HG03060 (cell line): ENCODE data around the gene FETUB.

Source experiments
- ATAC-seq: cut with Tn5 transposase; IDR thresholded peaks from one replicate; pipeline ENCODE4 v1.9.1; 2021; ENCODE audit warnings: low read depth, moderate number of reproducible peaks; ENCODE audit not compliant: unreplicated experiment

FETUB gene, protein sequence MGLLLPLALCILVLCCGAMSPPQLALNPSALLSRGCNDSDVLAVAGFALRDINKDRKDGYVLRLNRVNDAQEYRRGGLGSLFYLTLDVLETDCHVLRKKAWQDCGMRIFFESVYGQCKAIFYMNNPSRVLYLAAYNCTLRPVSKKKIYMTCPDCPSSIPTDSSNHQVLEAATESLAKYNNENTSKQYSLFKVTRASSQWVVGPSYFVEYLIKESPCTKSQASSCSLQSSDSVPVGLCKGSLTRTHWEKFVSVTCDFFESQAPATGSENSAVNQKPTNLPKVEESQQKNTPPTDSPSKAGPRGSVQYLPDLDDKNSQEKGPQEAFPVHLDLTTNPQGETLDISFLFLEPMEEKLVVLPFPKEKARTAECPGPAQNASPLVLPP

DNA sequence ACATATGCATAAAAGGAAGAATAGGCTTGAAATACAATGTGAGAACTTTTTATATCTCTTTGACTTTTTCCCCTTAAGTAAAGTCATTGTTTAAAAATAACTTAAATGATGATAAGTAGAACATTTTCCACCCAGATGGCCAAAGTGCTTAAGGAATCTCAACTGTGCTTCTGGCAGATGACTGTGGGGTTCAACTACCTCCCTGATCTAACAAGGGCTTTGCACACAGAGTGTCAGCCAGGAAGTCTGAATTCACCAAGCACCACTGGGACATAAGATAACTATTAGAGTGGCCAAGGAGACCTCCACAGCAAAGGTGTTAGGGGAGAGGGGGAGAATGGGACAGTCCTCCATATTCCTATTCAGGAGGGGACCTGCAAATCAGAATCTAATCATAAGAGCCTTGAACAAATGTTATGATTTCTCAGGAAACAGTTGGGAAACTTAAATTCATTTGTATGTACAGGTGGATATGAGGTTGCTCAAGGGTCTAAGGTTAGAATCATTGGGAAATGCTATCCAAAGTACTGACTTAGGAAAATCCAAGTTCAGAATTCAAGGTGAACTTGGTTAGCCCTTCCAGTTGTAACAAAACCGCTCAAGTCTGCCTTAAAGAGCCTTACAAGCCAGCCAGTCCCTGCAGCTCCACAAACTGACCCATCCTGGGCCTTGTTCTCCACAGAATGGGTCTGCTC is at the start of gene FETUB:
FETUB (plus strand) TSS at position 622 of the 695 bp plus-strand sequence; CDS start at position 684, 62 bp downstream.
- no peak for ATAC-seq

DNA sequence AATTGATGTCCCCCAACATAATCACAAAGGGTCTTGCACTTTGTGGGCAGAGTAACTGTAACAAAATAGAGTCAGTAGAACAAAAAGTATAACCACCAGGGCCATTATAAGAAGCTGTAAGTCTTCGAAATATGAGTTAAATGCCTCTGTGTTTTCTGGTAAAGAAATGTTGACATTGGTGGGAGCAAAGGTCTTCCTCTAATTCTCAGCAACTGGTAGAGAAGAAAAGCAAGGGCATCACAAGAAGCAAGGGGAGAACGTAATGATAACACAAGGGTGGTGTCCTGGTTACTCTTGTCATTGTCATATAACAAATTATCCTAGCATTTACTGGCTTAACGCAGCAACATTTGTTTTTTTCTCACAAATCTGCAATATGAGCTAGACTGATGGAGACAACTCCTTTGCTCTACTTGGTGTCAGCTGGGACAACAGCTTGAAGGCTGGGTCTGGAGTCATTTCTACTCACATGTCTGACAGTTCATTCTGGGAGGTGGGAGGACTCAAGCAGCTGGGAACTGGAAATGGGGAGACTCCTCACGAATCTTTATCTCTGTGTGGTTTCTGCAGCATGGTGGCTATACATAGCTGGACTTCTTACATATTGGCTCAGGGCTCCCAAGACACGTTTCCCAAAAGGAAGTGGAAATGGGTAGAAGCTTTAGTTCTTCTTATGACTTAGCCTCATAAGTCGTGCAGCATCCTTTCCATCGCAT is 49.5 kb upstream of the FETUB start:
- no peak for ATAC-seq

DNA sequence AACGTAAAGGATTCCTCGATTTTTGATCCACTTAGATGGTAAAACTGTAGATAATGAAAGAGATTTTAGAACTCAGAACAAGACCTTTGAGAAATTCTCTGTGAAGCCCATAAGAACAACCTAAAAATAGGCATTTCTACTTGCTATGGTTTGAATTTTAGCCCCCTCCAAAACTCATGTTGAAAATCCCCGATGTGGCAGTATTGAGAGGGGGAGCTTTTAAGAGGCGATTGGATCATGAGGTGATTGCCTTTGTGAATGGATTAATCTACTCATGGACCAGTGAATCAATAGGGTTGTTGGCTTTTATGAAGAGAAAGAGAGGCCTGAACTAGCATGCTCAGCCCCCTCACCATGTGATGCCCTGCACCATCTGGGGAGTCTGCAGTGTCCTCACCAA is 47.5 kb upstream of the FETUB start:
- ATAC-seq = no peak

DNA sequence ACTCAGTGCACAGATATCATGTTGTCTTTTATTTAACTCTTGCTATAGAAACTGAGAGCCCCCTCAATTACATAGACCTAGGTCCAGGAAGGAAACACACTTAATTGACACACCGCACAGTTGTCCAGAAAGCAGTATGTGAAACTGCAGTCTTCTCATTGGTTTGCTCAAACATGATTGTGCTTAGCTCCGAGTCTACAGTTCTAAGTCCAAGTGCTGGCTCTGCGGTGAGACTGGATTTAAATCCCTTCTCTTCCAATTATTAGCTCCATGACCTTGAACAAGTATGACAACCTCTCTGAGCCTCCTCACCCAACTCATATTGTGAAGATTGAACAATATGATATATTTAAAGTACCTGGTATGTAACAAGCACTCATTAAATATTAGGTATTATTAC is 46.3 kb upstream of the FETUB start:
- ATAC-seq = no peak

DNA sequence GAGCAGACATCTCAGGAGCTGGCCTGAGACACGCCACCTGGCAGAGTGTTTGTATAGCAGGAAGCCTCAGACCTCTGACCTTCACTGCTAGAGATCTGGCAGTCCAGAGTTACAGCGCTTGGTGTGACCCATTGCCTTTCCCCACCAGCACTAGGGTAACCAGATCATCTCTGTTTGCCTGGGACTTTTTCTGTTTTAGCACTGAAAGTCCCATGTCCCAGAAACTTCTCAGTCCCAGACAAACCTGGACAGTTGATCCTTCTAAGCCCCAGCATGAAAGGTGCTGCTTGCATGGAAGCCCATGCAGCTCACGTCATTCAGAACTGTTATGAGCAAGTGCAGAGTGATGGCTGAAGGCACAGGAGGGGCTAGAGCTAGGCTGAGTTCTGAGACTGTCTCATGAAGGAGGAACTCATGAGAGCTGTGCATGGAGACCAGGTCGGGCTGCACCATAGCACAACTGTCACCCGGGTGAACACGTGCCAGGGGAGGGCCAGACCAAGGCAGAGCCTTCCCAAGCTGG is 45.5 kb upstream of the FETUB start:
- ATAC-seq = no peak

DNA sequence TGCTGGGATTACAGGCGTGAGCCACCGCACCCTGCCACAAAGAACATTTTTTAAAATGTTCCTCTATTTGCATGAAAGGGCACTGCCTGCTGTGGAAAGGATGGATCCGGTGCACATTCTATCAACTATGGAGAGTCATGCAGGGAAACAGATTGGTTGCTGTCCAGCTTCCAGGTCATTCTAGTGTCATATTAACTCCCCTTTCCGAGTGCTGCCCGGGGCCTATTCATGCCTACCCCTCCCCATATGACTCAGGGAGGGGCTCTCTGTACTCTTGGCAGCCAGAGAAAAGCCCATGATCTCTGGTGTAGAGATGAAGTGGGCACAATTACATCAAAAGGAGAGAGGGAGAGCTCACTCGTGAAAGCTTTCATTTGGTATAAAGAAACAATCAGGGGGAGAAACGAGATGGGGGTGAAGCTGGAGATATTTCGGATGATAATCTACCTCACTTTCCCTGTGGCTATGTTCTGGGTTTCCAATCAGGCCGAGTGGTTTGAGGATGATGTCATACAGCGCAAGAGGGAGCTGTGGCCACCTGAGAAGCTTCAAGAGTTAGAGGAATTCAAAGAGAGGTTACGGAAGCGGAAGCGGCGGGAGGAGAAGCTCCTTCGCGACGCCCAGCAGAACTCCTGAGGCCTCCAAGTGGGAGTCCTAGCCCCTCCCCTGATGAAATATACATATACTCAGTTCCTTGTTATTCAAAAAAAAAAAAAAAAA is 43.5 kb upstream of the FETUB start:
- ATAC-seq = no peak

DNA sequence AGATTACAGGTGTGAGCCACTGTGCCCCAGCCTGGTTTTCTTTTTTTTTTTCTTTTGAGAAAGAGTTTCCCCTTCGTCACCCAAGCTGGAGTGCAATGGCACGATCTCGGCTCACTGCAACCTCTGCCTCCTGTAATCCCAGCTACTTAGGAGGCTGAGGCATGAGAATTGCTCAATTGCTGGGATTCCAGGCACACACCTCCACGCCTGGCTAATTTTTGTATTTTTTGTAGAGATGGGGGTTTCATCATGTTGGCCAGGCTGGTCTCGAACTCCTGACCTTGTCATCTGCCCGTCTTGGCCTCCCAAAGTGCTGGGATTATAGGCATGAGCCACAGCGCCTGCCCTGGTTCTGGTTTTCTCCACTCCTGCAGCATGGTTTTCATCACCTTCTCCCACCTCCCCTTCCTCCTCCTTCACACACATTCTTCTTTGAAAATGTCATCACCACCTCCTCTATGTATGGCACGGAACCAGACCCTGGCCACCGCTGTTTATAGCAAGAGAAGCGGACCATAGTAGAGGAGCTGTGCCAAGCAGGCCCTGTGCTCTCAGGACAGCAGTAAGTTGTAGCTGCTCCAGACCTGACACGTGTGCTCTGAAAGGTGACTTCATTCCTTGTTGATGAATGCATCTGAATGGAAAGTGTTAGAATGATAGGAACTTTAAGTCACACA is 42.0 kb upstream of the FETUB start:
- ATAC-seq = no peak

DNA sequence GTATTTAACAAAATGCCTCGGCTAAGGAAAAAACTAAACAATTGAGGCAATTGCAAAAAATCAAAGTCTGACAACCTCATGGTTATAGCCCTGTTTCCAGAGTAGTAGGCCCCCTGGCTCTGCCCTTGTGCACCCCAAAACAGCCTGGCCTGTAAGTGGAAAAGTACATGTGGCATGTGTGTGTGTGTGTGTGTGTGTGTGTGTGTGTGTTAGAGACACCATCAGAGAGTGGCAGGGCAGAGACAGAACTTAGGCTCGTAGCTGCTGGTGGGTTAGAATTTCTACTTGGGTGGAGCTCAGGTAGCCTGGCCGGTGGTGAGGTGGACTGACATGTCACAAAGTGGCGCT is 41.4 kb upstream of the FETUB start:
- ATAC-seq = no peak

DNA sequence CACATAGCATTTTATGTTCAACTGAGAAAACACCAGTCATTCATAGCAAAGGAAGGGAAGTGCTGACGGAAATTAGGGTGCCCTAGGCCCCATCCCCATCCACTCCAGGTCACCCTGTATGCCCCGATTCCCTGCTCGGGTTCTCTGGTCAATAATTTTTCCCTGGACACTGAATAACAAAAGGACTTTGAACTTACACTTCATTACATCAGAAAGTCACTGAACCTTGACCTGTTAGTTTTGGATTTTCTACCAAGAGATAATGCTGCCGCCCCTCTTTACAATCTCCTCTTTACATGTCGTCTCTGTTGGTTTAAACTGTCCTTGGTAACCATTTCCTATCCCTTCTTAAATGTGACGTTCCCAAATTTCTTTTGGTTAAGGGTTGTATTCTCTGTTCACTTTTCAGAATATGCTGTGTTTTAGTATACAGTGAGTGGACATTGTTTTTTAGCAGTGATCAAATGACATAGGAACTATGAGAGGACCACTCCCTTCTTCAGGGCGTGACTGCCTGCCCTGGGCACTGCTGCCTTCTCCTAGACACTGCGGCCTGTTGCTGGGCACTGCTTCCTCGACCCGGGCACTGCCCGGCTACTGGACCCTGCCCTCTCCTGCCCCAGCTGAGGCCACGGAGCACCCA is 40.9 kb upstream of the FETUB start:
- no peak for ATAC-seq

DNA sequence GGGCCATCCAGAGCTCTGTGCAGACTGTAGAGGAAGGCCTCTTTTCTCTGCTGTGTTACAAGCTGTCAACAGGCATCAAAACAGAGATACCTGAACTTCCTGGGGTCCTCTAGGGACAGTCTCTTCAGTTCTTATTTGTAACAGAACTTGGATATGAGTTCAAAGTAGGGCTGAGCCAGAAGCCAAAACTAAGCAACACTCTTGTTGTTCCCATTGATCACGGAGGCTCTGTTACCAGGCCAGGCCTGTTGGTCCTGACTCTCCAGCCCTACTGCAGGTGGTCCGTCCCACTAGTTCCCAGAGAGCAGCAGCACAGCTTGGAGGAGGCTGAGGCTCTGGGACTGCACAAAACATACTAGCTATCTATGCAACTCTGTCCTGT is 40.4 kb upstream of the FETUB start:
- no peak for ATAC-seq

DNA sequence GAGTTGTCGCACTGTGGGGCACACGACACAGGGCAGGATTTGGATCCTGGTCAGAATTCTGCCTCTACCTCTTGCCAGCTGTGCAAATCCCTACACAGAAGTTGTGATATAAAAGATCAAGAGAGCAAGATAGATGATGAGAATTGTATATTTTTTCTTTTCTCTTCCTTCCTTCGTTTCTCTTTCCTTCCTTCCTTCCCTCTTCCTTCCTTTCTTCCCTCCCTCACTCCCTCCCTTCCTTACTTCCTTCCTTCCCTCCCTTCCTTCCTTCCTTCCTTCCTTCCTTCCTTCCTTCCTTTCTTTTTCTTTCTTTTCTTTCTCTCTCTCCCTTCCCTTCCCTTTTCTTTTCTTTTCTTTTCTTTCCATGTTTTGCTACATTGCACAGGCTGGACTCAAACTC is 39.3 kb upstream of the FETUB start:
- no peak for ATAC-seq

DNA sequence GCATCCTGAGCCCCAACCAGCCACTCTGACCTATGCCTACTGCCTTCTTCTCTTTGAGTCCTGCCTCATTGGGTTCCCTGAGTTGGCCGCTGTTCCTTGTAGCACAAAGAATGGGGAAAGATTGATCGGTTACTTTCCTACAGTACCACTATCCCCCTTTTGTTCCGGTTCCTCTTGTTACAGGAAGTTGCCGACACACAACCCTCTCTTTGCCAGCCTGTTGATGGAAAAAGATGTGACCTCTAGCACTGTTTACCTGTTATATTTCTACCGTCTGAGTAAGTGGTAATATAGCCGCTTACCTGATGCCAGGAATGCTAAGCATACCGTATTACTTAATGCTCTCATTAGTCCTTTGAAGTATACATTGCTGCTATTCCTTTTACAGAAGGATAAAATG is 37.0 kb upstream of the FETUB start:
- ATAC-seq = no peak

DNA sequence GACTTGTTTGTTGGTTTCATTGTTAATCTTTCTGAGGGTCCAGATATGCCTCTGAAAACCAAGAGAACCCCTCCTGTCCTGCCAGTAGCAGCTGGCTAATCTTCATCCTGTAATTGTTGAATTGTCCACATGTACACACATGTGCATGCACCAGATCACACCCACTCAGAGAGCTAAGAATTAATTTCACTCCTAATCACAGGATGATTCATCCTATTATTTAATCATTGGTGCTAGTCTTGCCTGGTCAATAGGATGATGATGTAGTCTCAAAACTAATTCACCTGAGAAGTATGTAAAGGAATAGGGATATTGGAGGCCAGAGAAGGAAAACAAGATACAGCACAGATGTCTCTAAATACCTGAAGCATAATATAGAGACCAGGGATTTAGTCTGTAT is 35.1 kb upstream of the FETUB start:
- no peak for ATAC-seq

DNA sequence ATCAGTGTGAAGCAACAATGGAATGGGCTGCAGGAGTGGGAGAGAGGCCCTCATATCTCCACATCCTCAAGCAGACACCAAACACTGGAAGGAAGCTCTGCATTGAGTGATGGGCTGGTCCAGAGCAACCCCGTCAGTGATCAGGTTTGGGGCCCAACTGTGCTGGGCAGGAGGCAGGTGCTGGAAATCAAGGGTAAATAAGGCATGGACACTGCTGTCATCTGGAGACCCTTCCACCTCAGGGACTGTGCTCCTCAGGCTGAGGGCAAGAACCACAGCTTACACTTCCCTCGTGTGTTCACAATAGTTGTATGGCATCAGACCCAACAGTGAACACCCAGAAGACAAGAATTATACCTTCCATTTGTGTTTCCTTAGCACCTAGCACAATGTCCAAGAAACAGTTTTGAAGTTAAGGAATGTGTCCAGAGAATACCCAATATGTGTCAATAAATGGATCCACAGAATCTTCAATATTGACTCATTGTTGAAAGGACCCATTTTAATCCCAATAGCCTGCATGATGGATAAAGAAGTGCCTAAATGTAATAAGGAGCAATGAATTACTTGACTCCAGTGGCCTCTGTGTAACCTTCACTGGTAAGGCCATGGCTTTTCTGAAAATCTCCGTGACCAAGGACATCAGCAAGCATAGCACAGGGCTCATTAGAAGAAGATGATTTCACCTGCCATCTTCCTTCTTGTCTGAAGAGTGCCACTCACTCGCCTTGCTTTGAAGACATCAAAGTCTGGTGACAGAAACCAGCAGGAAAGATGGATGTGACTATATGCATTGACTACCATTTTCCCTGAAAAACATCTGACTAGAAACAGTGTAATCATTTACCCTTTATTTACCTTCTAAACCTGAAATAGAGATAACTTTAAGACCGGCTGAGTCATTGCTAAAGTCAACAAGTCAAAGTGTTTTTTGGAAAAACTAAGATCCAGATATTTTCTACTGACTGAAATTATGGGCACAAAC is 34.3 kb upstream of the FETUB start:
- ATAC-seq = no peak

DNA sequence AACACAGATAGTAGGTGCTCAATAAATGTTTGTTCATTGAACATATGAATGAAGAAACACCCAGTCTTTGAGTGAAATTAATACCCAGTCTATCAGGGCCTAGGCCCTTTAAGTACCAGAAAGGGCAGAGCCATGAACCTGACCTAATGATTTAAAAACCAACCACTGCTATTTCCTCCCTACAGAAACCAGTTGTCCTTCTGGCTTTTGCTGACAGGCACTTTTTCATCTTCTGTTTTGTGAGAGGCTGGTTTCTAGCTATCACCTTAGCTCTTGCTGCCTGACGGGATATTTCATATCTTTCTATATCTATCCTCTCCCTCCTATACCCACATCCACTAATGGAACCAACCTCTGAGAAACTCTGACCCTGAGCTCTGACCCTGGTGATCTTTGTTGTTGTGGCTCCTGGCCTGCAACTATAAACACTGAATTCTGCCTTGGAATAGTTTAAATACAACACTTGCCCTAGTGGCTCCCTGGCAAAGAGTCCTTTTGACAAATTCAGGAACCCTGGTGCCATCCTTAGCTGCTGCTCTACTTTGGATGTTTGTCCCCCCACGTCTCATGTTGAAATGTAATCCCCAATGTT is 31.5 kb upstream of the FETUB start:
- no peak for ATAC-seq

DNA sequence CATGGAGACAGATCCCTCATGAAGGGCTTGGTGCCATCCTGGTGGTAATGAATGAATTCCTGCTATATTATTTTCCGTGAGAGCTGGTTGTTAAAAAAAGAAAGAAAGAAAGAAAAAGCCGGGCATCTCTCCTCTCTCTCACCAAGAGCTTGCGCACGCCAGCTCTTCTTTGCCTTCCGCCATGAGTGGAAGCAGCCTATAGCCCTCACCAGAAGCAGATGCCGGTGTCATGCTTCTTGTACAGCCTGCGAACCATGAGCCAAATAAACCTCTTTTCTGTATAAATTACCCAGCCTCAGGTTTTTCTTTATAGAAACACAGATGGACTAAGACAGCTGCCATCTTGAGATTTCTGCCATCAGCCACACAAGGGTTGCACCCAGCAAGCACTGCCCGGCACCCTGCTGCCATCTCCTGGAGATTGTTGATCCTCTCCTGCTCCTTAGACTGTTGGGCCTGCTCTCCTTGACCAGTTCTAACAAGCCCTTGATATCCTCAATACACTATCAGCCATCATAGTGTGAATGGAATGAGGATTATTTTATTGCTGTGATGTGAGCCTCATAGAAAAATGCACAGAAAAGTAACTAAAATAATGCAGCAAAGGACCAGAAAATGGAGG is 30.8 kb upstream of the FETUB start:
- ATAC-seq = no peak

DNA sequence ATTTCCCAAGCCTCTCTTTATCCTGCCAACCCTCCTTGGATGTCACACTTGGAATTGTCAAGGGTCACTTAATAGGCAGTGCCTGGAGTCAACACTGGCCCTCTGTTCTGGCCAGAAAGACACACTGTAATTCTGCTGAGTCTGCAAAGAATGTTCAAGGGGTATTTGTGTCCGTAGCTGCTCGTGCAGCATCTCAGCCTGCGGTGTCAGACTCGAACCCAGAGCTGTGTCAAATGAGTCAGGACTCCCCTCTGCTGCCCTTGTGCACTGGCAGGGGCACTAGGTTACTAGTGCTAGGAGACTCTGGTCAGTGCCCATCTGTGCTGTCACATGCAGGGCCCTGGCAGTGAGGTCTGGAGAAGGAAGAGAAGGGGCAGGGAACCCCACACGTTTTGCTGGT is 28.1 kb upstream of the FETUB start:
- no peak for ATAC-seq
